HG03342 (cell line): ENCODE results near the gene BAZ1B.

Source experiments
- ATAC-seq: cut with Tn5 transposase; IDR thresholded peaks from one replicate; pipeline ENCODE4 v1.9.1; 2021; ENCODE audit warnings: mild to moderate bottlenecking, moderate library complexity; ENCODE audit not compliant: unreplicated experiment

Gene BAZ1B

GRCh38 chr7:73449422-73449821 is 72.7 kb downstream of the BAZ1B start:
- no peak for ATAC-seq

- ATAC-seq = no peak
Observed at GRCh38 chr7:73448609-73449008, 73.5 kb downstream of the BAZ1B start.

- no peak for ATAC-seq
Observed at GRCh38 chr7:73447121-73447733, 74.9 kb downstream of the BAZ1B start.

- no peak for ATAC-seq
Observed at GRCh38 chr7:73446682-73447081, 75.4 kb downstream of the BAZ1B start.

GRCh38 chr7:73443548-73444255 is 78.4 kb downstream of the BAZ1B start:
- ATAC-seq = no peak

GRCh38 chr7:73442903-73443500 is 79.1 kb downstream of the BAZ1B start:
- ATAC-seq = no peak

GRCh38 chr7:73442222-73442902 is 79.7 kb downstream of the BAZ1B start:
- ATAC-seq = no peak

GRCh38 chr7:73439410-73439704 is 82.7 kb downstream of the BAZ1B start:
- no peak for ATAC-seq

GRCh38 chr7:73438547-73439409 is 83.3 kb downstream of the BAZ1B start:
- no peak for ATAC-seq

GRCh38 chr7:73437621-73438416 is 84.3 kb downstream of the BAZ1B start:
- ATAC-seq = no peak

GRCh38 chr7:73437091-73437490 is 85.0 kb downstream of the BAZ1B start:
- no peak for ATAC-seq

- no peak for ATAC-seq
Observed at GRCh38 chr7:73436031-73436929, 85.8 kb downstream of the BAZ1B start.

- no peak for ATAC-seq
Observed at GRCh38 chr7:73435471-73436009, 86.6 kb downstream of the BAZ1B start.

GRCh38 chr7:73434701-73435069 is 87.4 kb downstream of the BAZ1B start:
- ATAC-seq = no peak

- peak; percentile 16 for ATAC-seq
Observed at GRCh38 chr7:73433924-73434700, 88.0 kb downstream of the BAZ1B start.

- no peak for ATAC-seq
Observed at GRCh38 chr7:73432676-73433075, 89.4 kb downstream of the BAZ1B start.

- ATAC-seq = no peak
Observed at GRCh38 chr7:73431041-73431835, 90.9 kb downstream of the BAZ1B start.
